22Rv1 (cell line): ENCODE results near the gene ASPRV1.

Experiments used
- H3K27ac ChIP-seq: fragments of 450-650 bp; 2 replicates; pipeline ENCODE4 v1.5.1; 2017
- ZFX ChIP-seq: fragments of 450-650 bp; IDR thresholded peaks from 2 replicates; pipeline ENCODE4 v1.6.1; 2017; ENCODE audit warnings: antibody characterized with exemption, borderline replicate concordance
- TF ChIP-seq, protein P1 (sequence below): fragments of 450-650 bp; IDR thresholded peaks from 2 replicates; pipeline ENCODE4 v1.5.1; 2017; ENCODE audit warnings: mild to moderate bottlenecking

The ASPRV1 gene

DNA sequence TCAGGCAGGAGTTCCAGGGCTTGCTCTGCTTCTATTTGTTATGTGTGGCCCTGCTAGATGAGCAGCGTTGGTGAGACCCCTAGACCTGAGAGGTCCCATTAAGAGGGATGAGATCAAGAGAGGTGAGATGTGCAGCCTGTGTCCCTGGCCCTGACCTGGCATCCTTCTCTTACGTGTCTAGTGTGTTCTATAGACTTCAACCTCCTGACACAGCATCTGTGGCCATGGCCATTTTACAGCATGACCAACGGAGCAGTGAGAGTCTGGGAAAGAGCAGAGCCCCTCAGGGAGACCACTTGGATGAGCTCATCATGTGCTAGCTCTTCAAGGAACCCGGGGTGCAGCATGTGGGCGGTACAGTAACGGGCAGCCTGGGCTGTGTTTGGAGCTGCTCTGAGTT, 32.7 kb upstream of the ASPRV1 start:
- H3K27ac ChIP-seq = no peak overlapping the region
- TF ChIP-seq, protein P1, sequence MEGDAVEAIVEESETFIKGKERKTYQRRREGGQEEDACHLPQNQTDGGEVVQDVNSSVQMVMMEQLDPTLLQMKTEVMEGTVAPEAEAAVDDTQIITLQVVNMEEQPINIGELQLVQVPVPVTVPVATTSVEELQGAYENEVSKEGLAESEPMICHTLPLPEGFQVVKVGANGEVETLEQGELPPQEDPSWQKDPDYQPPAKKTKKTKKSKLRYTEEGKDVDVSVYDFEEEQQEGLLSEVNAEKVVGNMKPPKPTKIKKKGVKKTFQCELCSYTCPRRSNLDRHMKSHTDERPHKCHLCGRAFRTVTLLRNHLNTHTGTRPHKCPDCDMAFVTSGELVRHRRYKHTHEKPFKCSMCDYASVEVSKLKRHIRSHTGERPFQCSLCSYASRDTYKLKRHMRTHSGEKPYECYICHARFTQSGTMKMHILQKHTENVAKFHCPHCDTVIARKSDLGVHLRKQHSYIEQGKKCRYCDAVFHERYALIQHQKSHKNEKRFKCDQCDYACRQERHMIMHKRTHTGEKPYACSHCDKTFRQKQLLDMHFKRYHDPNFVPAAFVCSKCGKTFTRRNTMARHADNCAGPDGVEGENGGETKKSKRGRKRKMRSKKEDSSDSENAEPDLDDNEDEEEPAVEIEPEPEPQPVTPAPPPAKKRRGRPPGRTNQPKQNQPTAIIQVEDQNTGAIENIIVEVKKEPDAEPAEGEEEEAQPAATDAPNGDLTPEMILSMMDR = no peak
- TF ChIP-seq ZFX = no peak

DNA sequence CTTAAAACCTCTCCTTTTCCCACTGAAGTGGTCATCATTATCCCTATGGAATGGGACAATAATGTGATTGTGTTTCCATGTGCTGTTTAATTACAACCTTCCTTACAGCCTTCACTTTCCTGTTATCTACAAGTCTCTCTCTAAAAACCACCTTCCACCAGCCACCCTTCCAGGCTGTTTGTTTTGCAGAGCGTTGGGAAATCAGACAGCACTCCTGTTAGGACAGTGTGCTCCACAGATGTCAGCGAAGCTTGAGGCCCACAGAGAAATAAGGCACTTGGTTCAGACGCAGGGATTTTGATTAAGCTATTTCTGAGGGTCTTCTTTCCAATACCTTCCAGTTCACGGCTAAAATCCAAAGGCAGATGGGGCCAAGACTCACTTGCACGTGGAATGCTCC, 32.3 kb upstream of the ASPRV1 start:
- TF ChIP-seq, protein P1 = no peak
- no peak overlapping the region for H3K27ac ChIP-seq

DNA sequence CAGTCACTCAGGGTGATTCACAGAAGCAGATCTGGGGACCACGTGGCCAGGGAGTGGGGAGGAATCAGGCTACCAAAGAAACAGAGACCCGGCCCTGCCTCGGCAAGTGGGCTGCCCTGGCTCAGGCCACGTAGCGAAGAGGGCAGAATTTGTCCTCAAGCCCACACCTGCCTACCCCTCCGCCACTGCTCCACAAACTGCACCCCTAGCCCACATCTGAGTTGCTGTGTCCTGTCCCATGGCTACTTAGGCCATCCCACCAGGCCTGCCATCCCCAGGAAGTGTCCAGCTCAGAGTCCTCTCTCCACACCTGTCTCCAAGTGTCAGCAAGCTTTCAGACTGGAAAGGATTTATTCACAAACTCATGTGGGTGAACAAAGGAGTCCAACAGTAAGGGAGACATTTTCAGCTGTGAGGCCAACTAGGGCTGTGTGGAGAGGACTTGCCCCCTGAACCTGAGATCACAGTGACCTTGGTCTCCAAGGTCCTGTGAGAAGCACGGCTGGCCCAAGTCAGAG, 31.7 kb upstream of the ASPRV1 start:
- H3K27ac ChIP-seq = no peak overlapping the region
- TF ChIP-seq ZFX = no peak
- TF ChIP-seq, protein P1 = no peak

DNA sequence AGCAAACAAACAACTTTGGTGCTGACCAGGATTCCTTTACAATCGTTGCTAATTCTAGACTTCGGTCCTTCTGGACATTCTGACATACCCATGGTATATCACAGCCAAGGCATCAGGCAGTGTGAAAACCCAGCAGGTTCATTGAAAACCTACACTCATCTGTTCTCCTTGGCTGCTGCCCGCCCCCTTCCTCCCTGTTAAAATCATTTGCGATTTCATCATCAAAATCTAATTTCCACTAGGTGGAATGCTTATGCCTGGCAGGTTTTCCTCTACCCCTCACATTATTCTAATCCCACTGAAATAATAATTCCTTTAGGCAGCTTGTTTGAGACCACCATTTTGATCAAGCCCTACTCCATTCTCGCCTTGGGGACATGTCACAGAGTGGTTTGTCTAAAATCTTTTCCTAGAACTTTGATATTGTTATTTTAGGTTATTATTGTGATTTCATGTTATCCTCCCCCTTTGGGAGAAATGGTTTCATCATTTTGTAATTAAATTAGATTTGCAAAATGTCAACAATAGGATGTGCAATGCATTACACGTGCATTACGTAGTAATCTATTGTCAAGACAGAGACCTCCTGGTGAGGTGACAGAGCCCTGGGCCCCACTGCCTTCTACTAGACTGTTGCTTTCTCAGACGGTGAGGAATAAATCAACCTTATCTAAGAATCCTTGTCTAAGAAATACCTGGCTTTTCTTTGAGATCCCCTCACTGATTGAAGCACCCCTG, 31.0 kb upstream of the ASPRV1 start:
- no peak for TF ChIP-seq ZFX
- TF ChIP-seq, protein P1 = no peak
- H3K27ac ChIP-seq = no peak overlapping the region

DNA sequence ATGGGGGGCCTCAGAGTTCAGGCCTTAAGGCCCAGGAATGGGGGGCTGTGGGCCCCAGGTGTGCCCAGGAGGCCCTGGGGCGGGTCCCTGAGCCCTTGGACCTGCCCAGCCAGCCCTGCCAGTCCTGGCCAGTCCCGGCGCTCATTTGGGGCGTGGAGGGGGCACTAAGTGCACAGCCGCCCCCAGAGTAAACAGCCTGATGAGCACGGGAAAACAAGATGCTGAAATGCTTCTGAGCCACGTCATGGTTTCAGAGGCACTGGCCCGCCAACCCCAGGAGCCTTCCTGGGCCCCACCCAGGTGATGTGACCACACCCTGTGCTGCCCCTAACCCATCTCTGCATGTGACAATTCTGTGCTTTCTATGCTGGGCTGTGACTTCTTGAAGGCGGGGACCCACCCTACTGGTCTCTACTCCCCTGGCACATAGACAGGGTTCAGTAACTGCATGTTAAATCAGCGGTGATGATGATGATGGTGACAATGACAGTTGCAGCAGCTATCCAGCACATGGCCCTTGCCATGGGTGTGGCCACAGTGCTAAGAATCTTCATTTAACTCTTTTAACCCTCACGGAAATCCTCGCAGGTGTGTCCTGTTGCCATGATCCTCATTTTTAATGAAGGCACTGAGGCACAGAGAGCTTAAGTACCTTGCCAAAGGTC, 28.1 kb upstream of the ASPRV1 start:
- no peak overlapping the region for H3K27ac ChIP-seq
- TF ChIP-seq, protein P1 = no peak
- no peak for TF ChIP-seq ZFX

DNA sequence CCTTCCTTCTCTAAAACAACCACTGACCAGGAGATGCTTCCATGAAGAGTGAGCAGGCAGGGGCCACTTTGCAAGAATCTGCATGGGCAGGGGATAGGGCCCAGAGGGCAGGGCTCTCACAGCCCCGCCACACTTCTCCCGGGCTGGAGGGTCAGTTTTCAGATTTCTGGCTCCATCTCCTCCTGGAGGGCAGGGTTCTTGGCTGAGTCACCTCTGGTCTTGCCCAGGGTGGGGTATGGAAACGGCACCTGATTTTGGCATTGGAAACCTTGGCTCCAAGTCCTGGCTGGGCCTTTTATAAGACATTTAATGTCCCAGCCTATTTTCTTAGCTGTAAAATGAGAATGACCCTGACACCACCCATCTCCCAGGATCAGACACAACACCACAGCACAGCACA, 27.6 kb upstream of the ASPRV1 start:
- no peak overlapping the region for H3K27ac ChIP-seq

More for the DNA sequence above, 27.6 kb upstream of the ASPRV1 start:
- no peak for TF ChIP-seq ZFX
- TF ChIP-seq, protein P1 = no peak
